NK-92 (cell line): ENCODE results near the gene NUAK1.
"Not testable (repeated sequence)": the region's sequence is repeated elsewhere in the genome, so short reads cannot be mapped to it uniquely, and the experiment has no call there.

Experiments used
- DNase-seq: peaks from one replicate; lab custom pipeline; 2025; ENCODE audit not compliant: unreplicated experiment; lab: John Stamatoyannopoulos, UW

Gene NUAK1

GRCh38 chr12:106034316-106034715 is 104.4 kb downstream of the NUAK1 start:
- no peak for DNase-seq

- no peak for DNase-seq
Measured at GRCh38 chr12:106033161-106033675, 105.5 kb downstream of the NUAK1 start.

GRCh38 chr12:106032623-106032925 is 106.2 kb downstream of the NUAK1 start:
- DNase-seq: no peak

GRCh38 chr12:106031761-106032622 is 106.8 kb downstream of the NUAK1 start:
- DNase-seq: no peak

GRCh38 chr12:106030210-106031071 is 108.3 kb downstream of the NUAK1 start:
- DNase-seq: no peak

GRCh38 chr12:106029532-106029931 is 109.2 kb downstream of the NUAK1 start:
- no peak for DNase-seq

GRCh38 chr12:106027911-106028310 is 110.8 kb downstream of the NUAK1 start:
- no peak for DNase-seq

- no peak for DNase-seq
Measured at GRCh38 chr12:106027286-106027685, 111.5 kb downstream of the NUAK1 start.

GRCh38 chr12:106025129-106025528 is 113.6 kb downstream of the NUAK1 start:
- DNase-seq: no peak

GRCh38 chr12:106023039-106023438 is 115.7 kb downstream of the NUAK1 start:
- DNase-seq: no peak

- no peak for DNase-seq
Measured at GRCh38 chr12:106022568-106023012, 116.2 kb downstream of the NUAK1 start.

GRCh38 chr12:106021516-106021915 is 117.2 kb downstream of the NUAK1 start:
- no peak for DNase-seq

- DNase-seq: no peak
Measured at GRCh38 chr12:106020736-106021135, 118.0 kb downstream of the NUAK1 start.

GRCh38 chr12:106019144-106019543 is 119.6 kb downstream of the NUAK1 start:
- DNase-seq: no peak

- DNase-seq: no peak
Measured at GRCh38 chr12:106018286-106018685, 120.5 kb downstream of the NUAK1 start.

- DNase-seq: not testable (repeated sequence)
Measured at GRCh38 chr12:106016601-106017278, 122.0 kb downstream of the NUAK1 start.

- DNase-seq: no peak
Measured at GRCh38 chr12:106015646-106016045, 123.1 kb downstream of the NUAK1 start.

GRCh38 chr12:106013941-106014340 is 124.8 kb downstream of the NUAK1 start:
- DNase-seq: no peak
